Panc1 (cell line): ENCODE measurements around the gene CLEC16A. TPM values are rescaled to one million over a fixed set of nuclear protein-coding genes. Genes with fewer than 3 reads are reported as not detected.

ENCODE experiments used
- ATAC-seq: fragments of 200-7000 bp; cut with Tn5 transposase; 2 replicates; pipeline ENCODE4 v1.9.1; 2020; ENCODE audit warnings: mild to moderate bottlenecking, moderate library complexity
- BruUV-seq: library from RNA; stranded (reverse); fragments of 400-500 nt; replicated peaks from 2 replicates; lab custom pipeline; 2021; lab: Mats Ljungman, UMichigan
- CTCF ChIA-PET: fragments of 300-600 bp; sonication (Branson Sonifier 250); formaldehyde crosslinking; loops from one replicate; lab custom pipeline; 2022; ENCODE audit warnings: antibody characterized with exemption; lab: Charles Lee
- POLR2A ChIA-PET: fragments of 300-600 bp; sonication (Branson Sonifier 250); formaldehyde crosslinking; loops from one replicate; lab custom pipeline; 2022; ENCODE audit warnings: antibody characterized with exemption; lab: Charles Lee
- DNase-seq: peaks from one replicate; pipeline ENCODE4 v3.0.0-alpha.2; 2010; ENCODE audit warnings: low read depth, low spot score
- H3K27ac ChIP-seq: 2 replicates; pipeline ENCODE4 v1.5.1; 2011; ENCODE audit warnings: mild to moderate bottlenecking, low read length, inconsistent platforms
- H3K27me3 ChIP-seq: fragments of 200-500 bp; sonication (Bioruptor generic); 2 replicates; pipeline ENCODE4 v1.6.0; 2014; ENCODE audit warnings: low read length, inconsistent platforms; ENCODE audit not compliant: control insufficient read depth, insufficient read depth
- H3K36me3 ChIP-seq: fragments of 200-500 bp; sonication (Bioruptor generic); 2 replicates; pipeline ENCODE4 v1.5.1; 2014; ENCODE audit warnings: inconsistent platforms, mild to moderate bottlenecking, low read length, moderate library complexity; ENCODE audit not compliant: control insufficient read depth, insufficient read depth
- H3K4me1 ChIP-seq: 2 replicates; pipeline ENCODE4 v1.5.1; 2011; ENCODE audit warnings: inconsistent platforms, mild to moderate bottlenecking, low read length, moderate library complexity; ENCODE audit not compliant: control insufficient read depth, insufficient read depth
- H3K4me3 ChIP-seq, 2 experiments: 2 replicates each; pipeline ENCODE4 v1.5.1; 2011 to 2012; ENCODE audit warnings: low read depth in 2 of 2, low read length in 2 of 2, mild to moderate bottlenecking in 2 of 2, inconsistent platforms in 1 of 2, moderate library complexity in 1 of 2
- H3K9me3 ChIP-seq: fragments of 200-500 bp; sonication (Bioruptor generic); 2 replicates; pipeline ENCODE4 v1.5.1; 2014; ENCODE audit warnings: low read depth, mild to moderate bottlenecking, inconsistent platforms, low read length, moderate library complexity; ENCODE audit not compliant: control insufficient read depth, insufficient read depth
- POLR2AphosphoS5 ChIP-seq: IDR thresholded peaks from 2 replicates; pipeline ENCODE4 v1.6.1; 2012; ENCODE audit warnings: mild to moderate bottlenecking, low read depth, low read length, moderate library complexity
- SIN3A ChIP-seq: IDR thresholded peaks from 2 replicates; pipeline ENCODE4 v1.6.1; 2012; ENCODE audit warnings: low read depth, mild to moderate bottlenecking, low read length, moderate library complexity, borderline replicate concordance; ENCODE audit not compliant: insufficient read depth
- TCF7L2 ChIP-seq: IDR thresholded peaks from 2 replicates; pipeline ENCODE4 v1.6.1; 2011; ENCODE audit warnings: mild to moderate bottlenecking, low read depth, low read length, inconsistent platforms
- in situ Hi-C: cut with HindIII; loops from 2 replicates; pipeline ENCODE4 v1.10.0; 2016; ENCODE audit warnings: low sequenced_read_pairs, low pct_unique_long_range_greater_than_20kb
- intact Hi-C: fragments of 100-400 bp; cut with micrococcal nuclease; formaldehyde crosslinking; loops from one replicate; pipeline ENCODE4 v1.10.0; 2022; ENCODE audit not compliant: unreplicated experiment
- total RNA-seq: library from RNA; stranded (reverse); gene quantifications from one replicate; pipeline ENCODE4 v1.2.1, GENCODE V29; 2021; ENCODE audit not compliant: unreplicated experiment
- TF ChIP-seq, protein P1 (sequence below), 2 experiments: IDR thresholded peaks; 2 replicates each; pipeline ENCODE4 v1.6.1; 2011 to 2012; ENCODE audit warnings: low read depth in 2 of 2, control low read depth in 1 of 2, low read length in 1 of 2, mild to moderate bottlenecking in 1 of 2, moderate library complexity in 1 of 2; ENCODE audit not compliant: insufficient read depth in 1 of 2
- TF ChIP-seq, protein P2 (sequence below): fragments of 450-650 bp; IDR thresholded peaks from 2 replicates; pipeline ENCODE4 v1.5.1; 2017; ENCODE audit warnings: mild to moderate bottlenecking

CLEC16A gene
- total RNA-seq, 1 experiment from 2014 or later: 21.0 TPM

DNA sequence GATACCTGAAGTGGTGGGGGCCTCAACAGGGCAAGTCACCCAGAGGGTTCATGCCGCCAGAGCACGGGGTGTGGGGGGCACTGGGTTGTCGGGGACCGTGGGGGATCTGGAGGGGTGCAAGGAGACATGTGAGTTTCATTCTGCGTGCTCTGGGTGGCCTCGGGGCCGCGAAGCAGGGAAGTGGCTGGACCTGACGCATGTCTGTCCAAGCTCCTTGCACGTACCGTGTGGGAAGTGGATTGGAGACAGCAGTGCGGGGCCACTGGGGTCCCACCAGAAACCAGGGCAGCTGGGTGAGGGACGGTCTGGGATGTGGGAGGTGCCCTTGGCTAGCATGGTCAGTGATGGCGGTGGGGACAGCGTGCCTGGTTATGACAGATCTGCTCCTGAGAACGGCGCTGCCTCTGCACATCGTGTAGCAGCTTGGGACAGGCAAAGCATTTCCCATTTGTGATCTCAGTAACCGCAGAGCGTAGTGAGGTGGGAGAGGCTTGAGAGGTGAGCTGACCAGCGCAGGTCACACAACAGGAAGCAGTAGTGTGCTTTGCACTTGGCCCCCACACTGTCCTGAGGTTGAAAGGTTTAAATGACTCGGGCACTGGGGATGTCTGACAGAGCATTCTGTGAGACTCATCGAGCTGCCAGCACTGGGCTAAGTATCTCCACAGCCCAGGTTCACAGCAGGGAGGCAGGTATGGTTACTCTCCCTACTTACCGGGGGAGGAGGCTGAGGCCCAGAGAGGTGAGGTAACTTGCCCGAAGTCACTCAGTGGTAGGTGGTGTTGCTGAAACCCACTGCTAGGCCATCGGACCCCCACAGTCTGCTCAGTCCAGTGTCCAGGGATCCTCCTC is 197.3 kb downstream of the CLEC16A start:
- TF ChIP-seq, protein P1, sequence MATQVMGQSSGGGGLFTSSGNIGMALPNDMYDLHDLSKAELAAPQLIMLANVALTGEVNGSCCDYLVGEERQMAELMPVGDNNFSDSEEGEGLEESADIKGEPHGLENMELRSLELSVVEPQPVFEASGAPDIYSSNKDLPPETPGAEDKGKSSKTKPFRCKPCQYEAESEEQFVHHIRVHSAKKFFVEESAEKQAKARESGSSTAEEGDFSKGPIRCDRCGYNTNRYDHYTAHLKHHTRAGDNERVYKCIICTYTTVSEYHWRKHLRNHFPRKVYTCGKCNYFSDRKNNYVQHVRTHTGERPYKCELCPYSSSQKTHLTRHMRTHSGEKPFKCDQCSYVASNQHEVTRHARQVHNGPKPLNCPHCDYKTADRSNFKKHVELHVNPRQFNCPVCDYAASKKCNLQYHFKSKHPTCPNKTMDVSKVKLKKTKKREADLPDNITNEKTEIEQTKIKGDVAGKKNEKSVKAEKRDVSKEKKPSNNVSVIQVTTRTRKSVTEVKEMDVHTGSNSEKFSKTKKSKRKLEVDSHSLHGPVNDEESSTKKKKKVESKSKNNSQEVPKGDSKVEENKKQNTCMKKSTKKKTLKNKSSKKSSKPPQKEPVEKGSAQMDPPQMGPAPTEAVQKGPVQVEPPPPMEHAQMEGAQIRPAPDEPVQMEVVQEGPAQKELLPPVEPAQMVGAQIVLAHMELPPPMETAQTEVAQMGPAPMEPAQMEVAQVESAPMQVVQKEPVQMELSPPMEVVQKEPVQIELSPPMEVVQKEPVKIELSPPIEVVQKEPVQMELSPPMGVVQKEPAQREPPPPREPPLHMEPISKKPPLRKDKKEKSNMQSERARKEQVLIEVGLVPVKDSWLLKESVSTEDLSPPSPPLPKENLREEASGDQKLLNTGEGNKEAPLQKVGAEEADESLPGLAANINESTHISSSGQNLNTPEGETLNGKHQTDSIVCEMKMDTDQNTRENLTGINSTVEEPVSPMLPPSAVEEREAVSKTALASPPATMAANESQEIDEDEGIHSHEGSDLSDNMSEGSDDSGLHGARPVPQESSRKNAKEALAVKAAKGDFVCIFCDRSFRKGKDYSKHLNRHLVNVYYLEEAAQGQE (IDR thresholded peaks at IDR 0.05; ENCODE audit: insufficient read depth in 1 of 2, low read depth in 2 of 2, low read length in 1 of 2): no peak
- no peak for TF ChIP-seq TCF7L2
- TF ChIP-seq, protein P2, sequence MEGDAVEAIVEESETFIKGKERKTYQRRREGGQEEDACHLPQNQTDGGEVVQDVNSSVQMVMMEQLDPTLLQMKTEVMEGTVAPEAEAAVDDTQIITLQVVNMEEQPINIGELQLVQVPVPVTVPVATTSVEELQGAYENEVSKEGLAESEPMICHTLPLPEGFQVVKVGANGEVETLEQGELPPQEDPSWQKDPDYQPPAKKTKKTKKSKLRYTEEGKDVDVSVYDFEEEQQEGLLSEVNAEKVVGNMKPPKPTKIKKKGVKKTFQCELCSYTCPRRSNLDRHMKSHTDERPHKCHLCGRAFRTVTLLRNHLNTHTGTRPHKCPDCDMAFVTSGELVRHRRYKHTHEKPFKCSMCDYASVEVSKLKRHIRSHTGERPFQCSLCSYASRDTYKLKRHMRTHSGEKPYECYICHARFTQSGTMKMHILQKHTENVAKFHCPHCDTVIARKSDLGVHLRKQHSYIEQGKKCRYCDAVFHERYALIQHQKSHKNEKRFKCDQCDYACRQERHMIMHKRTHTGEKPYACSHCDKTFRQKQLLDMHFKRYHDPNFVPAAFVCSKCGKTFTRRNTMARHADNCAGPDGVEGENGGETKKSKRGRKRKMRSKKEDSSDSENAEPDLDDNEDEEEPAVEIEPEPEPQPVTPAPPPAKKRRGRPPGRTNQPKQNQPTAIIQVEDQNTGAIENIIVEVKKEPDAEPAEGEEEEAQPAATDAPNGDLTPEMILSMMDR: no peak
- no peak for TF ChIP-seq SIN3A
- TF ChIP-seq POLR2AphosphoS5: no peak
- no TSS peak for BruUV-seq
- no peak overlapping the region for H3K4me3 ChIP-seq
- CTCF ChIA-PET: no interaction called here
- POLR2A ChIA-PET: interaction anchor here (1.5 kb wide), 1 partner anchor 114 kb away, joined by 6 read pairs; the partner anchor contains the start of gene SOCS1
- H3K27ac ChIP-seq: no peak overlapping the region
- H3K4me1 ChIP-seq: peaks cover 5% of the 10 kb centered on the region
- no peaks in the 10 kb centered on the region for H3K27me3 ChIP-seq
- in situ Hi-C loops (no loop called here), intact Hi-C loops (no loop called here)
- ATAC-seq (no peak), DNase-seq (no peak)
- no peaks in the 10 kb centered on the region for H3K9me3 ChIP-seq
- no peaks in the 10 kb centered on the region for H3K36me3 ChIP-seq

- intact Hi-C loops (no loop called here), in situ Hi-C loops (no loop called here)
- BruUV-seq: no TSS peak
- H3K27ac ChIP-seq: no peak overlapping the region
- no peaks in the 10 kb centered on the region for H3K9me3 ChIP-seq
- no peak overlapping the region for H3K4me3 ChIP-seq
- H3K4me1 ChIP-seq: no peaks in the 10 kb centered on the region
- ATAC-seq: no peak
- ChIA-PET CTCF (no interaction called here), POLR2A (interaction anchor here (1.5 kb wide), 1 partner anchor 114 kb away, joined by 6 read pairs; the partner anchor contains the start of gene SOCS1)
- H3K27me3 ChIP-seq: no peaks in the 10 kb centered on the region
- TF ChIP-seq, protein P2: no peak
- TF ChIP-seq, protein P1 (IDR thresholded peaks at IDR 0.05; ENCODE audit: insufficient read depth in 1 of 2, low read depth in 2 of 2, low read length in 1 of 2): no peak
- TF ChIP-seq TCF7L2: no peak
- no peak for DNase-seq
- no peaks in the 10 kb centered on the region for H3K36me3 ChIP-seq
These were observed 197.9 kb downstream of the CLEC16A start for GRCh38 chr16:11142261-11142630.
